Astrocyte (in vitro differentiated cells and primary cell): ENCODE data around the gene PSRC1. TPM values are rescaled to one million over a fixed set of nuclear protein-coding genes. Genes with fewer than 3 reads are reported as not detected.

Source experiments
- DNase-seq: peaks from one replicate; pipeline ENCODE4 v3.0.0-alpha.2; 2010; ENCODE audit warnings: low read depth
- FAIRE-seq: peaks from 2 replicates; lab custom pipeline; 2011; peaks lifted over from hg19 to GRCh38; lab: Jason Lieb, UNC
- H2AFZ ChIP-seq: 2 replicates; pipeline ENCODE4 v1.6.0; 2012; ENCODE audit warnings: low read depth, low read length, inconsistent platforms
- H3K27ac ChIP-seq: 2 replicates; pipeline ENCODE4 v1.5.1; 2011; ENCODE audit warnings: low read depth, low read length, inconsistent platforms
- H3K27me3 ChIP-seq: 2 replicates; pipeline ENCODE4 v1.6.0; 2011; ENCODE audit warnings: low read length, inconsistent platforms; ENCODE audit not compliant: insufficient read depth
- H3K36me3 ChIP-seq: 2 replicates; pipeline ENCODE4 v1.5.1; 2011; ENCODE audit warnings: low read length, inconsistent platforms; ENCODE audit not compliant: insufficient read depth
- H3K4me1 ChIP-seq: 2 replicates; pipeline ENCODE4 v1.5.1; 2011; ENCODE audit warnings: low read length, inconsistent platforms; ENCODE audit not compliant: insufficient read depth
- H3K4me2 ChIP-seq: 2 replicates; pipeline ENCODE4 v1.6.0; 2012; ENCODE audit warnings: low read length, inconsistent platforms
- H3K4me3 ChIP-seq: 2 replicates; pipeline ENCODE4 v1.5.1; 2011; ENCODE audit warnings: low read depth, mild to moderate bottlenecking, low read length, inconsistent platforms; ENCODE audit not compliant: insufficient read depth
- H3K79me2 ChIP-seq: 2 replicates; pipeline ENCODE4 v1.6.0; 2012; ENCODE audit warnings: mild to moderate bottlenecking, low read length, inconsistent platforms; ENCODE audit not compliant: insufficient read depth
- H3K9ac ChIP-seq: 2 replicates; pipeline ENCODE4 v1.6.0; 2012; ENCODE audit warnings: mild to moderate bottlenecking, low read length, inconsistent platforms
- H3K9me3 ChIP-seq: 2 replicates; pipeline ENCODE4 v1.5.1; 2012; ENCODE audit warnings: low read depth, mild to moderate bottlenecking, low read length, inconsistent platforms; ENCODE audit not compliant: insufficient read depth
- H4K20me1 ChIP-seq: 2 replicates; pipeline ENCODE4 v1.6.0; 2012; ENCODE audit warnings: low read length, inconsistent platforms; ENCODE audit not compliant: insufficient read depth
- H3K27ac Mint-ChIP-seq: one replicate; pipeline ENCODE4 v1.8.0; 2021; ENCODE audit warnings: mild to moderate bottlenecking, mixed read lengths; ENCODE audit not compliant: unreplicated experiment
- H3K27me3 Mint-ChIP-seq: one replicate; pipeline ENCODE4 v1.8.0; 2021; ENCODE audit warnings: low read depth, mixed read lengths; ENCODE audit not compliant: unreplicated experiment
- H3K36me3 Mint-ChIP-seq: one replicate; pipeline ENCODE4 v1.8.0; 2021; ENCODE audit warnings: low read depth, mixed read lengths; ENCODE audit not compliant: unreplicated experiment
- H3K4me1 Mint-ChIP-seq: one replicate; pipeline ENCODE4 v1.8.0; 2021; ENCODE audit warnings: low read depth, mixed read lengths; ENCODE audit not compliant: unreplicated experiment
- H3K4me3 Mint-ChIP-seq: one replicate; pipeline ENCODE4 v1.8.0; 2021; ENCODE audit warnings: mild to moderate bottlenecking, moderate library complexity, mixed read lengths; ENCODE audit not compliant: unreplicated experiment
- H3K9me3 Mint-ChIP-seq: one replicate; pipeline ENCODE4 v1.8.0; 2021; ENCODE audit warnings: mild to moderate bottlenecking, mixed read lengths; ENCODE audit not compliant: unreplicated experiment
- CTCF ChIP-seq: IDR thresholded peaks from 2 replicates; pipeline ENCODE4 v1.5.1; 2011; ENCODE audit warnings: low read depth, mild to moderate bottlenecking, inconsistent platforms, low read length, moderate library complexity; ENCODE audit not compliant: insufficient read depth
- EZH2 ChIP-seq: IDR thresholded peaks from 2 replicates; pipeline ENCODE4 v1.6.1; 2012; ENCODE audit warnings: mild to moderate bottlenecking, low read length, inconsistent platforms; ENCODE audit not compliant: insufficient read depth
- total RNA-seq: library from RNA; stranded (reverse); gene quantifications from 2 replicates; pipeline ENCODE4 v1.2.1, GENCODE V29; 2021

Gene PSRC1
- total RNA-seq, 1 donor from 2014 or later: 7.7 TPM

- Histone ChIP-seq H3K4me1 (no peaks in the 10 kb centered on the region), H4K20me1 (no peaks in the 10 kb centered on the region), H3K4me2 (no peak overlapping the region), H3K27me3 (no peaks in the 10 kb centered on the region), H2AFZ (no peak overlapping the region), H3K4me3 (no peak overlapping the region), H3K9ac (no peak overlapping the region), H3K79me2 (no peaks in the 10 kb centered on the region), H3K27ac (no peak overlapping the region), H3K36me3 (peaks cover 9% of the 10 kb centered on the region), H3K9me3 (no peaks in the 10 kb centered on the region)
- Mint-ChIP-seq H3K27ac (no peak overlapping the region), H3K9me3 (peaks cover 2% of the 10 kb centered on the region), H3K4me3 (no peak overlapping the region), H3K4me1 (peaks cover 4% of the 10 kb centered on the region), H3K36me3 (peaks cover 20% of the 10 kb centered on the region), H3K27me3 (no peaks in the 10 kb centered on the region)
- TF ChIP-seq EZH2 (no peak), CTCF (no peak)
- DNase-seq (no peak), FAIRE-seq (no peak)
Observed at GRCh38 chr1:109312246-109312645, 29.3 kb upstream of the PSRC1 start.

- Mint-ChIP-seq H3K27ac (no peak overlapping the region), H3K4me1 (peaks cover 6% of the 10 kb centered on the region), H3K9me3 (no peaks in the 10 kb centered on the region), H3K4me3 (no peak overlapping the region), H3K36me3 (peaks cover 6% of the 10 kb centered on the region), H3K27me3 (no peaks in the 10 kb centered on the region)
- H3K9me3 ChIP-seq: no peaks in the 10 kb centered on the region
- H3K27me3 ChIP-seq: no peaks in the 10 kb centered on the region
- no peak overlapping the region for H3K4me3 ChIP-seq
- no peak overlapping the region for H3K4me2 ChIP-seq
- no peak overlapping the region for H3K27ac ChIP-seq
- H3K79me2 ChIP-seq: no peaks in the 10 kb centered on the region
- H3K36me3 ChIP-seq: peaks cover 2% of the 10 kb centered on the region
- FAIRE-seq: no peak
- DNase-seq: no peak
- TF ChIP-seq EZH2: no peak
- TF ChIP-seq CTCF: no peak
- H4K20me1 ChIP-seq: no peaks in the 10 kb centered on the region
- H3K4me1 ChIP-seq: no peaks in the 10 kb centered on the region
- H2AFZ ChIP-seq: no peak overlapping the region
- no peak overlapping the region for H3K9ac ChIP-seq
Observed at GRCh38 chr1:109309347-109309746, 26.4 kb upstream of the PSRC1 start.

GRCh38 chr1:109307274-109308021 is 24.5 kb upstream of the PSRC1 start:
- Histone ChIP-seq H3K9ac (no peak overlapping the region), H3K4me2 (no peak overlapping the region), H3K27me3 (no peaks in the 10 kb centered on the region), H4K20me1 (no peaks in the 10 kb centered on the region), H3K4me3 (no peak overlapping the region), H3K79me2 (no peaks in the 10 kb centered on the region), H2AFZ (no peak overlapping the region), H3K36me3 (no peaks in the 10 kb centered on the region), H3K4me1 (no peaks in the 10 kb centered on the region), H3K9me3 (no peaks in the 10 kb centered on the region), H3K27ac (no peak overlapping the region)
- H3K9me3 Mint-ChIP-seq: no peaks in the 10 kb centered on the region
- peak overlapping the region; percentile 66 for H3K4me3 Mint-ChIP-seq
- H3K27me3 Mint-ChIP-seq: no peaks in the 10 kb centered on the region
- peaks cover 6% of the 10 kb centered on the region for H3K36me3 Mint-ChIP-seq
- FAIRE-seq: no peak
- no peak for TF ChIP-seq EZH2
- no peak for TF ChIP-seq CTCF
- peaks cover 6% of the 10 kb centered on the region for H3K4me1 Mint-ChIP-seq
- DNase-seq: no peak
- no peak overlapping the region for H3K27ac Mint-ChIP-seq
